ENCODE measurements around the gene ZBTB3. TPM values are rescaled to one million over a fixed set of nuclear protein-coding genes. Genes with fewer than 3 reads are reported as not detected.

Gene ZBTB3
- polyA plus RNA-seq, 2 of the 4 experiments (the other 2 are of a cell fraction): 2.0 to 3.1 TPM

- CTCF ChIA-PET: interaction anchor here (0.6 to 3.1 kb wide), 9 partner anchors 21 to 116 kb away, joined by 3 to 15 read pairs (median 4); partner anchors contain the start of genes BSCL2, EML3 and GNG3
- FAIRE-seq: no peak
- TF ChIP-seq HEYL (CRISPR knock-in tag; IDR thresholded peaks at IDR 0.05) (no peak), ZC3H11A (IDR thresholded peaks at IDR 0.05) (no peak), ZSCAN20 (CRISPR knock-in tag; IDR thresholded peaks at IDR 0.05) (no peak), REST (IDR thresholded peaks at IDR 0.05) (no peak), MAZ (IDR thresholded peaks at IDR 0.05; ENCODE audit: borderline replicate concordance, low read depth, low read length) (no peak), NR3C1 (IDR thresholded peaks at IDR 0.05) (no peak), KDM1A (IDR thresholded peaks at IDR 0.05; ENCODE audit: low read depth) (no peak), CHD4 (IDR thresholded peaks at IDR 0.05; ENCODE audit: borderline replicate concordance) (no peak), BHLHE40 (IDR thresholded peaks at IDR 0.05; ENCODE audit: low read depth, low read length) (no peak), EHF (CRISPR knock-in tag; IDR thresholded peaks at IDR 0.05) (no peak), HOXA7 (CRISPR knock-in tag; IDR thresholded peaks at IDR 0.05) (no peak), FOXS1 (CRISPR knock-in tag; IDR thresholded peaks at IDR 0.05) (no peak), HOXB5 (CRISPR knock-in tag; IDR thresholded peaks at IDR 0.05) (no peak), NPAS2 (CRISPR knock-in tag; IDR thresholded peaks at IDR 0.05; ENCODE audit: borderline replicate concordance) (no peak), SMC3 (IDR thresholded peaks at IDR 0.05) (no peak), TP53 (CRISPR knock-in tag; IDR thresholded peaks at IDR 0.05) (no peak), KDM5A (IDR thresholded peaks at IDR 0.05) (peak; percentile 19; the same call in 1 of the 2 replicates), GATA3 (IDR thresholded peaks at IDR 0.05; ENCODE audit: borderline replicate concordance) (no peak; the same call in 1 of the 2 replicates), JUN (IDR thresholded peaks at IDR 0.05) (peak; percentile 72 to 81; a peak in 4 of 5 replicates), HOXB13 (CRISPR knock-in tag; IDR thresholded peaks at IDR 0.05; ENCODE audit: low read depth) (0 out of 2 replicates have a peak, but pooled peaks have one; percentile 22), PHF8 (IDR thresholded peaks at IDR 0.05; ENCODE audit: borderline replicate concordance, low read depth) (peak; percentile 75), RAD21 (conservative IDR thresholded peaks at IDR 0.05 in 1 of 2, IDR thresholded peaks at IDR 0.05 in 1 of 2) (no peak), TFCP2L1 (CRISPR knock-in tag; IDR thresholded peaks at IDR 0.05) (no peak), HES2 (IDR thresholded peaks at IDR 0.05) (no peak), JUNB (IDR thresholded peaks at IDR 0.05) (no peak), EP300 (IDR thresholded peaks at IDR 0.05) (no peak)
- TF ChIP-seq, protein P1, sequence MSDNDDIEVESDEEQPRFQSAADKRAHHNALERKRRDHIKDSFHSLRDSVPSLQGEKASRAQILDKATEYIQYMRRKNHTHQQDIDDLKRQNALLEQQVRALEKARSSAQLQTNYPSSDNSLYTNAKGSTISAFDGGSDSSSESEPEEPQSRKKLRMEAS (IDR thresholded peaks at IDR 0.05): peak; percentile 54
- TF ChIP-seq, protein P2, sequence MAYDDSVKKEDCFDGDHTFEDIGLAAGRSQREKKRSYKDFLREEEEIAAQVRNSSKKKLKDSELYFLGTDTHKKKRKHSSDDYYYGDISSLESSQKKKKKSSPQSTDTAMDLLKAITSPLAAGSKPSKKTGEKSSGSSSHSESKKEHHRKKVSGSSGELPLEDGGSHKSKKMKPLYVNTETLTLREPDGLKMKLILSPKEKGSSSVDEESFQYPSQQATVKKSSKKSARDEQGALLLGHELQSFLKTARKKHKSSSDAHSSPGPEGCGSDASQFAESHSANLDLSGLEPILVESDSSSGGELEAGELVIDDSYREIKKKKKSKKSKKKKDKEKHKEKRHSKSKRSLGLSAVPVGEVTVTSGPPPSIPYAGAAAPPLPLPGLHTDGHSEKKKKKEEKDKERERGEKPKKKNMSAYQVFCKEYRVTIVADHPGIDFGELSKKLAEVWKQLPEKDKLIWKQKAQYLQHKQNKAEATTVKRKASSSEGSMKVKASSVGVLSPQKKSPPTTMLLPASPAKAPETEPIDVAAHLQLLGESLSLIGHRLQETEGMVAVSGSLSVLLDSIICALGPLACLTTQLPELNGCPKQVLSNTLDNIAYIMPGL (CRISPR knock-in tag; IDR thresholded peaks at IDR 0.05; ENCODE audit: borderline replicate concordance): no peak
- TF ChIP-seq, protein P3, sequence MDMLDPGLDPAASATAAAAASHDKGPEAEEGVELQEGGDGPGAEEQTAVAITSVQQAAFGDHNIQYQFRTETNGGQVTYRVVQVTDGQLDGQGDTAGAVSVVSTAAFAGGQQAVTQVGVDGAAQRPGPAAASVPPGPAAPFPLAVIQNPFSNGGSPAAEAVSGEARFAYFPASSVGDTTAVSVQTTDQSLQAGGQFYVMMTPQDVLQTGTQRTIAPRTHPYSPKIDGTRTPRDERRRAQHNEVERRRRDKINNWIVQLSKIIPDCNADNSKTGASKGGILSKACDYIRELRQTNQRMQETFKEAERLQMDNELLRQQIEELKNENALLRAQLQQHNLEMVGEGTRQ (IDR thresholded peaks at IDR 0.05): no peak
- TF ChIP-seq, protein P4, sequence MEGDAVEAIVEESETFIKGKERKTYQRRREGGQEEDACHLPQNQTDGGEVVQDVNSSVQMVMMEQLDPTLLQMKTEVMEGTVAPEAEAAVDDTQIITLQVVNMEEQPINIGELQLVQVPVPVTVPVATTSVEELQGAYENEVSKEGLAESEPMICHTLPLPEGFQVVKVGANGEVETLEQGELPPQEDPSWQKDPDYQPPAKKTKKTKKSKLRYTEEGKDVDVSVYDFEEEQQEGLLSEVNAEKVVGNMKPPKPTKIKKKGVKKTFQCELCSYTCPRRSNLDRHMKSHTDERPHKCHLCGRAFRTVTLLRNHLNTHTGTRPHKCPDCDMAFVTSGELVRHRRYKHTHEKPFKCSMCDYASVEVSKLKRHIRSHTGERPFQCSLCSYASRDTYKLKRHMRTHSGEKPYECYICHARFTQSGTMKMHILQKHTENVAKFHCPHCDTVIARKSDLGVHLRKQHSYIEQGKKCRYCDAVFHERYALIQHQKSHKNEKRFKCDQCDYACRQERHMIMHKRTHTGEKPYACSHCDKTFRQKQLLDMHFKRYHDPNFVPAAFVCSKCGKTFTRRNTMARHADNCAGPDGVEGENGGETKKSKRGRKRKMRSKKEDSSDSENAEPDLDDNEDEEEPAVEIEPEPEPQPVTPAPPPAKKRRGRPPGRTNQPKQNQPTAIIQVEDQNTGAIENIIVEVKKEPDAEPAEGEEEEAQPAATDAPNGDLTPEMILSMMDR (IDR thresholded peaks at IDR 0.05): no peak
- TF ChIP-seq, protein P5, sequence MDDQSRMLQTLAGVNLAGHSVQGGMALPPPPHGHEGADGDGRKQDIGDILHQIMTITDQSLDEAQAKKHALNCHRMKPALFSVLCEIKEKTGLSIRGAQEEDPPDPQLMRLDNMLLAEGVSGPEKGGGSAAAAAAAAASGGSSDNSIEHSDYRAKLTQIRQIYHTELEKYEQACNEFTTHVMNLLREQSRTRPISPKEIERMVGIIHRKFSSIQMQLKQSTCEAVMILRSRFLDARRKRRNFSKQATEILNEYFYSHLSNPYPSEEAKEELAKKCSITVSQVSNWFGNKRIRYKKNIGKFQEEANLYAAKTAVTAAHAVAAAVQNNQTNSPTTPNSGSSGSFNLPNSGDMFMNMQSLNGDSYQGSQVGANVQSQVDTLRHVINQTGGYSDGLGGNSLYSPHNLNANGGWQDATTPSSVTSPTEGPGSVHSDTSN (IDR thresholded peaks at IDR 0.05): no peak
Measured at GRCh38 chr11:62728171-62728988, 25.6 kb downstream of the ZBTB3 start, which contains the start of gene TTC9C. TSS of gene TTC9C (plus strand) at chr11:62728486. CDS start at chr11:62728849, 363 bp downstream.

More at GRCh38 chr11:62728171-62728988, 25.6 kb downstream of the ZBTB3 start, which contains the start of gene TTC9C:
- Histone ChIP-seq H3K4me1 (peaks cover 26% of the 10 kb centered on the region), H3K9me3 (no peaks in the 10 kb centered on the region), H3K27ac (peak within 1 kb of the TSS; percentile 97), H3K4me2 (peak within 1 kb of the TSS; percentile 92), H3K4me3 (peak within 1 kb of the TSS; percentile 78)
- ATAC-seq (peak; percentile 79 to 83), DNase-seq (ENCODE audit: low read depth in 1 of 2, low spot score in 1 of 2) (peak; percentile 85 to 89)
- POLR2A ChIA-PET: interaction anchor here (0.7 to 3.8 kb wide), 23 partner anchors 10 to 153 kb away, joined by 3 to 96 read pairs (median 9); partner anchors contain the start of genes BSCL2, C11orf98, CSKMT and GANAB
- under 1% methylated on average over 29 of the region's 29 CpGs for WGBS (ENCODE audit: missing lambda C conversion rate)
